Stimulated activated naive B cell treated with anti-CD40 and anti-IgM and Interleukin-4, amounts not matched to agents 10 μg/mL and 1 μg/mL and 100 μg/mL, for 72 hours (primary cell): ENCODE measurements around the gene HBG1.
"Not testable (repeated sequence)": the region's sequence is repeated elsewhere in the genome, so short reads cannot be mapped to it uniquely, and the experiment has no call there.

Experiments
- ATAC-seq, 2 donors: fragments of 150-1000 bp; cut with Tn5 transposase; replicated peaks; 2 replicates each; pipeline ENCODE4 v1.10.0; 2021; ENCODE audit warnings: moderate library complexity in 1 of 2
- DNase-seq: peaks from one replicate; pipeline ENCODE4 v3.0.0; 2021
- H3K27ac Mint-ChIP-seq: one replicate; pipeline ENCODE4 v1.8.0; 2022; ENCODE audit warnings: mild to moderate bottlenecking, mixed read lengths
- H3K27me3 Mint-ChIP-seq, 2 donors: one replicate each; pipeline ENCODE4 v1.8.0; 2022; ENCODE audit warnings: mixed read lengths in 2 of 2
- H3K36me3 Mint-ChIP-seq, 2 donors: one replicate each; pipeline ENCODE4 v1.8.0; 2022; ENCODE audit warnings: mixed read lengths in 2 of 2, mild to moderate bottlenecking in 1 of 2
- H3K4me1 Mint-ChIP-seq, 2 donors: one replicate each; pipeline ENCODE4 v1.8.0; 2022; ENCODE audit warnings: mixed read lengths in 2 of 2, mild to moderate bottlenecking in 1 of 2
- H3K4me3 Mint-ChIP-seq, 2 donors: one replicate each; pipeline ENCODE4 v1.8.0; 2022; ENCODE audit warnings: mild to moderate bottlenecking in 2 of 2, mixed read lengths in 2 of 2, moderate library complexity in 1 of 2
- H3K9me3 Mint-ChIP-seq, 2 donors: one replicate each; pipeline ENCODE4 v1.8.0; 2022; ENCODE audit warnings: mixed read lengths in 2 of 2, mild to moderate bottlenecking in 1 of 2

Gene HBG1

GRCh38 chr11:5266609-5267008 is 17.0 kb upstream of the HBG1 start:
- H3K27ac Mint-ChIP-seq, result no peak overlapping the region
- H3K9me3 Mint-ChIP-seq, result peaks cover 2 to 8% of the 10 kb centered on the region in 2 donors
- no peak overlapping the region for H3K4me3 Mint-ChIP-seq
- no peak for ATAC-seq
- peaks cover 0 to 4% of the 10 kb centered on the region in 2 donors for H3K27me3 Mint-ChIP-seq
- H3K36me3 Mint-ChIP-seq, result no peaks in the 10 kb centered on the region
- no peaks in the 10 kb centered on the region for H3K4me1 Mint-ChIP-seq
- DNase-seq, result no peak

- Mint-ChIP-seq H3K36me3 (no peaks in the 10 kb centered on the region), H3K27me3 (peaks cover 0 to 4% of the 10 kb centered on the region in 2 donors), H3K9me3 (peaks cover 2 to 8% of the 10 kb centered on the region in 2 donors), H3K4me1 (no peaks in the 10 kb centered on the region), H3K4me3 (no peak overlapping the region), H3K27ac (no peak overlapping the region)
- ATAC-seq, result no peak
- DNase-seq, result no peak
These were observed 16.2 kb upstream of the HBG1 start for GRCh38 chr11:5265832-5266231.

GRCh38 chr11:5258543-5259262 is 9.0 kb upstream of the HBG1 start:
- H3K9me3 Mint-ChIP-seq, result peaks cover 9 to 17% of the 10 kb centered on the region in 2 donors
- no peaks in the 10 kb centered on the region for H3K36me3 Mint-ChIP-seq
- no peak overlapping the region for H3K4me3 Mint-ChIP-seq
- no peak for DNase-seq
- no peak overlapping the region for H3K27ac Mint-ChIP-seq
- H3K4me1 Mint-ChIP-seq, result no peaks in the 10 kb centered on the region
- ATAC-seq, result no peak
- peaks cover 8 to 11% of the 10 kb centered on the region in 2 donors for H3K27me3 Mint-ChIP-seq

- no peak overlapping the region for H3K27ac Mint-ChIP-seq
- DNase-seq (no peak), ATAC-seq (no peak)
- peaks cover 7 to 11% of the 10 kb centered on the region in 2 donors for H3K27me3 Mint-ChIP-seq
- H3K4me3 Mint-ChIP-seq, result no peak overlapping the region
- no peaks in the 10 kb centered on the region for H3K4me1 Mint-ChIP-seq
- peaks cover 7 to 9% of the 10 kb centered on the region in 2 donors for H3K9me3 Mint-ChIP-seq
- H3K36me3 Mint-ChIP-seq, result no peaks in the 10 kb centered on the region
These were observed 7.6 kb upstream of the HBG1 start for GRCh38 chr11:5257296-5257695.

- H3K27me3 Mint-ChIP-seq, result peaks cover 7 to 11% of the 10 kb centered on the region in 2 donors
- H3K27ac Mint-ChIP-seq, H3K9me3 Mint-ChIP-seq, H3K4me1 Mint-ChIP-seq, H3K36me3 Mint-ChIP-seq, ATAC-seq, H3K4me3 Mint-ChIP-seq, DNase-seq: not testable (repeated sequence)
These were observed 5.2 kb upstream of the HBG1 start, which contains the start of gene HBG2 for GRCh38 chr11:5254646-5255413. Gene HBG2 (minus strand): TSS chr11:5254781. CDS start chr11:5254728, 53 bp downstream.

- not testable (repeated sequence) for H3K36me3 Mint-ChIP-seq, H3K27ac Mint-ChIP-seq, DNase-seq, H3K9me3 Mint-ChIP-seq, H3K4me3 Mint-ChIP-seq, H3K4me1 Mint-ChIP-seq, ATAC-seq
- peaks cover 7 to 11% of the 10 kb centered on the region in 2 donors for H3K27me3 Mint-ChIP-seq
These were observed 4.4 kb upstream of the HBG1 start for GRCh38 chr11:5254023-5254422.

- peaks cover 7 to 11% of the 10 kb centered on the region in 2 donors for H3K27me3 Mint-ChIP-seq
- H3K4me1 Mint-ChIP-seq, DNase-seq, ATAC-seq, H3K9me3 Mint-ChIP-seq, H3K4me3 Mint-ChIP-seq, H3K27ac Mint-ChIP-seq, H3K36me3 Mint-ChIP-seq: not testable (repeated sequence)
These were observed 3.8 kb upstream of the HBG1 start for GRCh38 chr11:5253440-5253839.

GRCh38 chr11:5252919-5253265 is 3.2 kb upstream of the HBG1 start:
- H3K27me3 Mint-ChIP-seq, result peaks cover 7 to 8% of the 10 kb centered on the region in 2 donors
- ATAC-seq (no peak), DNase-seq (no peak)
- H3K9me3 Mint-ChIP-seq, result no peaks in the 10 kb centered on the region
- no peak overlapping the region for H3K4me3 Mint-ChIP-seq
- no peaks in the 10 kb centered on the region for H3K36me3 Mint-ChIP-seq
- H3K27ac Mint-ChIP-seq, result no peak overlapping the region
- H3K4me1 Mint-ChIP-seq, result no peaks in the 10 kb centered on the region

- Mint-ChIP-seq H3K4me1 (no peaks in the 10 kb centered on the region), H3K4me3 (no peak overlapping the region), H3K27me3 (peaks cover 4 to 7% of the 10 kb centered on the region in 2 donors), H3K36me3 (no peaks in the 10 kb centered on the region), H3K9me3 (no peaks in the 10 kb centered on the region), H3K27ac (no peak overlapping the region)
- no peak for ATAC-seq
- no peak for DNase-seq
These were observed 2.7 kb upstream of the HBG1 start for GRCh38 chr11:5252192-5252918.

- Mint-ChIP-seq H3K4me1 (no peaks in the 10 kb centered on the region), H3K27ac (no peak overlapping the region), H3K27me3 (peaks cover 4 to 7% of the 10 kb centered on the region in 2 donors), H3K36me3 (no peaks in the 10 kb centered on the region), H3K4me3 (no peak overlapping the region), H3K9me3 (no peaks in the 10 kb centered on the region)
- ATAC-seq, result no peak
- DNase-seq, result no peak
These were observed 2.1 kb upstream of the HBG1 start for GRCh38 chr11:5251746-5252145.

- H3K4me3 Mint-ChIP-seq, result no peak overlapping the region
- peaks cover 3 to 4% of the 10 kb centered on the region in 2 donors for H3K27me3 Mint-ChIP-seq
- H3K9me3 Mint-ChIP-seq, result no peaks in the 10 kb centered on the region
- H3K4me1 Mint-ChIP-seq, result no peaks in the 10 kb centered on the region
- no peak for ATAC-seq
- no peak overlapping the region for H3K27ac Mint-ChIP-seq
- no peak for DNase-seq
- no peaks in the 10 kb centered on the region for H3K36me3 Mint-ChIP-seq
These were observed 1.0 kb upstream of the HBG1 start for GRCh38 chr11:5250543-5251204.

GRCh38 chr11:5248498-5248897 is 1.2 kb downstream of the HBG1 start:
- not testable (repeated sequence) for DNase-seq, H3K27ac Mint-ChIP-seq

GRCh38 chr11:5247472-5248192 is 2.0 kb downstream of the HBG1 start:
- no peaks in the 10 kb centered on the region for H3K4me1 Mint-ChIP-seq

More at GRCh38 chr11:5248498-5248897, 1.2 kb downstream of the HBG1 start:
- not testable (repeated sequence) for H3K4me1 Mint-ChIP-seq, H3K27me3 Mint-ChIP-seq, H3K4me3 Mint-ChIP-seq, H3K9me3 Mint-ChIP-seq, ATAC-seq, H3K36me3 Mint-ChIP-seq

More at GRCh38 chr11:5247472-5248192, 2.0 kb downstream of the HBG1 start:
- Mint-ChIP-seq H3K36me3 (no peaks in the 10 kb centered on the region), H3K4me3 (no peak overlapping the region), H3K27me3 (peaks cover 0 to 5% of the 10 kb centered on the region in 2 donors), H3K27ac (no peak overlapping the region), H3K9me3 (no peaks in the 10 kb centered on the region)
- ATAC-seq, result no peak
- DNase-seq, result no peak
